ENCODE measurements around the gene CARD9.

Gene CARD9

DNA sequence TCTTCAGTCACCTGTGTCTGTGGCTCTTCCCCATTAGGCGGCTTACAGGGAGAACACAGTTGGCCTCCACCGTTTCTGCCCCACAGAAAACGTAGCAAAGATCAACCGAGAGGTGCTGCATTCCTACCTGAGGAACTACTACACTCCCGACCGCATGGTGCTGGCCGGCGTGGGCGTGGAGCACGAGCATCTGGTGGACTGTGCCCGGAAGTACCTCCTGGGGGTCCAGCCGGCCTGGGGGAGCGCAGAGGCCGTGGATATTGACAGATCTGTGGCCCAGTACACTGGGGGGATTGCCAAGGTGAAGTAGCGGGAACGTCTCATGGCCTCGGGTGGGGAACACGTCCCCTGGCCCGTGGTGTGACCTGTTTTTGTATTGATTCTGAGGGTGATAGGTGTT, 43.4 kb upstream of the CARD9 start:
- Mint-ChIP-seq H3K4me3 (no peak overlapping the region), H3K9me3 (no peaks in the 10 kb centered on the region), H3K27ac (no peak overlapping the region), H3K27me3 (ENCODE audit: low read depth, poor library complexity) (no peaks in the 10 kb centered on the region), H3K4me1 (peaks cover 4% of the 10 kb centered on the region), H3K36me3 (ENCODE audit: low read depth) (peaks cover 50% of the 10 kb centered on the region)
- TF ChIP-seq, protein P1, sequence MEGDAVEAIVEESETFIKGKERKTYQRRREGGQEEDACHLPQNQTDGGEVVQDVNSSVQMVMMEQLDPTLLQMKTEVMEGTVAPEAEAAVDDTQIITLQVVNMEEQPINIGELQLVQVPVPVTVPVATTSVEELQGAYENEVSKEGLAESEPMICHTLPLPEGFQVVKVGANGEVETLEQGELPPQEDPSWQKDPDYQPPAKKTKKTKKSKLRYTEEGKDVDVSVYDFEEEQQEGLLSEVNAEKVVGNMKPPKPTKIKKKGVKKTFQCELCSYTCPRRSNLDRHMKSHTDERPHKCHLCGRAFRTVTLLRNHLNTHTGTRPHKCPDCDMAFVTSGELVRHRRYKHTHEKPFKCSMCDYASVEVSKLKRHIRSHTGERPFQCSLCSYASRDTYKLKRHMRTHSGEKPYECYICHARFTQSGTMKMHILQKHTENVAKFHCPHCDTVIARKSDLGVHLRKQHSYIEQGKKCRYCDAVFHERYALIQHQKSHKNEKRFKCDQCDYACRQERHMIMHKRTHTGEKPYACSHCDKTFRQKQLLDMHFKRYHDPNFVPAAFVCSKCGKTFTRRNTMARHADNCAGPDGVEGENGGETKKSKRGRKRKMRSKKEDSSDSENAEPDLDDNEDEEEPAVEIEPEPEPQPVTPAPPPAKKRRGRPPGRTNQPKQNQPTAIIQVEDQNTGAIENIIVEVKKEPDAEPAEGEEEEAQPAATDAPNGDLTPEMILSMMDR (IDR thresholded peaks at IDR 0.05) = no peak
- no peak for DNase-seq

DNA sequence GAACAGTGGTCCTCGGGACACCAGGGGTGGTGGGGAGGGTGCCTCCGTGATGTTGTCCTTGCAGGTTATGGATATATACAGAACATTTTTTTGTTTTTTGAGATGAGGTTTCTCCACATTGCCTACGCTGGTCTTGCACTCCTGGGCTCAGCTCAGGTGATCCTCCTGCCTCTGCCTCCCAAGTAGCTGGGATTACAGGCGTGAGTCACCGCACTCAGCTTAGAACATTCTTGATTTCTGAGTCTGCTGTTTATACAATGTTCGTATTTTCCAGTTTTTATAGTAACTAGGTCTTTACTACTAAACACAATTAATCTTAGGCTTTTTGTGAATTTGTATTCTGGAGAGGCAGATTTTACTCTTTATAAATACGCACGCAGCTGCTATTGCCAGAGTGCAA, 43.0 kb upstream of the CARD9 start:
- TF ChIP-seq, protein P1 (IDR thresholded peaks at IDR 0.05) = no peak
- H3K36me3 Mint-ChIP-seq (ENCODE audit: low read depth) = peaks cover 50% of the 10 kb centered on the region
- no peak overlapping the region for H3K4me3 Mint-ChIP-seq
- H3K27ac Mint-ChIP-seq = no peak overlapping the region
- no peak for DNase-seq
- no peaks in the 10 kb centered on the region for H3K27me3 Mint-ChIP-seq (ENCODE audit: low read depth, poor library complexity)
- no peaks in the 10 kb centered on the region for H3K9me3 Mint-ChIP-seq
- peaks cover 9% of the 10 kb centered on the region for H3K4me1 Mint-ChIP-seq

DNA sequence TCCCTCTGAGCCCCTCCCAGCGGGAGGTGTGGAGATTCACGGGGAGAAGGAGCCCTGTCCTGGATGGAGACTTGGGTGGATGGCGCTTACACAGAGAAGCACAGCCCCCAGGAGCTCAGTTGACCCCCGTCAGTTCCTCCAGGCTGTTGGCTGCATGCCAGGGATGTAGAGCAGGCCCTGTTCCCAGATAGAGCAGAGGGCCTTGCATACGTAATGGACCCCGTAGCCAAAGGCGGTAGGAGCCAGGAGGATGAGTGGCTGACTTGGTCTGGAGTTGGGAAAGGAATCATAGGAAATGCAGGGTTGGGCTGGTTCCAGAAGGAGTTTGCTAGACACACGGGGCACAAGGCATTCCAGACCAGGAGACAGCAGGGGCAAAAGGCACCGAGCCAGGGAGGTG, 39.5 kb upstream of the CARD9 start:
- no peak for DNase-seq
- H3K9me3 Mint-ChIP-seq = no peaks in the 10 kb centered on the region
- H3K27ac Mint-ChIP-seq = no peak overlapping the region
- TF ChIP-seq, protein P1 (IDR thresholded peaks at IDR 0.05) = no peak
- H3K4me1 Mint-ChIP-seq = peaks cover 33% of the 10 kb centered on the region
- no peak overlapping the region for H3K4me3 Mint-ChIP-seq
- H3K36me3 Mint-ChIP-seq (ENCODE audit: low read depth) = peaks cover 48% of the 10 kb centered on the region
- H3K27me3 Mint-ChIP-seq (ENCODE audit: low read depth, poor library complexity) = no peaks in the 10 kb centered on the region

DNA sequence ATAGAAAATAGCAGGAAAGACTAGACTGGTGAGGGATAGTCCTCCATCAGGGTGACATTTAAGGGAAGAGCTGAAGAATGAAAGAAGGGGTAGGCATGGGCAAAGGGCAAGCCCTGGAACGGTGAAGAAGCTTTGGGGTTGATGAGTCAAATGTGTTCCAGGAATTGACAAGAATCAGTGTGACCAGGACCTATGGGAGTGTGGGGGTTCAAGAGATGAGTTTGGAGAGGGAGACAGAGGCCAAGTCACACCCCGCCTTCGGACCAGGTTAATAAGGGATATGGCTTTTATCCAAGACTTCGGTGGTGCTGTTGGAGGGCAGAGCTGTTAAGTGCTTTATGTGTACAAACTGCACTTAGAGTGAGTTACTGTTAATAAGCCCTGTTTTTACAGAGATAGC, 37.9 kb upstream of the CARD9 start:
- TF ChIP-seq, protein P1 (IDR thresholded peaks at IDR 0.05) = no peak
- Mint-ChIP-seq H3K27ac (peak overlapping the region; percentile 87), H3K27me3 (ENCODE audit: low read depth, poor library complexity) (no peaks in the 10 kb centered on the region), H3K4me3 (peak overlapping the region; percentile 97), H3K4me1 (peaks cover 38% of the 10 kb centered on the region), H3K36me3 (ENCODE audit: low read depth) (peaks cover 51% of the 10 kb centered on the region), H3K9me3 (no peaks in the 10 kb centered on the region)
- DNase-seq = no peak

DNA sequence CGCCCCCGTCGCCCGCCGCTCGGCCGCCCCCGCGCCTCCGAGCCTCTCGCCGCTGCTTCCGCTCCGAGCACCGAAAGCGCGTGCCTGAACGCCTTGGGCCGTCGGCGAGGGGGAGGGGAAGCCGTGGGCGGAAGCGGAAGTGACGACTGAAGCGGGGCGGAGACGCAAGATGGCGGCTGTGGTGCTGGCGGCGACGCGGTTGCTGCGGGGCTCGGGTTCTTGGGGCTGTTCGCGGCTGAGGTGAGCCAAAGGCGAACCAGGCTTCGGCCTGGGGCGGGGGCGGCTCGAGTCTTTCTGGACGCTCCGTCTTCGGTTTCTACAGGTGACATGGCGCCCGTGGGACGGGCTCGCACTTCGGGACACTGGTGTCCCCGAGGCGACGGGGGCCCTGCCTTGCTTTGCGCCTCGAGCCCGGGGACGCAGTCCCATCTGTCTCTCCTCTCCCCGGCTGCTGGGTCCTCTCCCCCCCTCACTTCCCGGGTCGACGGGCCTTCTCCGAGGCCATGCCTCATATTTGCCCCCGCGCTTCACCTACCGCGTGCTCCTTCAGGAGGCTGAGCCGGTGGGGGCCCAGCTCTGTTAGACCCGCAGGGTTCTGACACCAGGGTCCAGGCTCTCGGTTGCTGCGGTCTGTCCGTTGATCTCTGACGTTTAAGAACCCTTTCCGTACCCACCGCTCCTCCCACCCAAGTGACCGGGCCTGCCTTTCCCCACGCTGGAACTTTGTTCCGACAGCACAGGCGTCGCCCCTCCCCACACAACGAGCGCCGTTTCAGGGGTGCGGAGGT, 37.2 kb upstream of the CARD9 start, which contains the start of the genes ENTR1 and PMPCA:
ENTR1 (minus strand) TSS at position 115 of the 788 bp plus-strand sequence. CDS start 217 bp downstream, outside the sequence.
PMPCA (plus strand) TSS at position 159 of the 788 bp plus-strand sequence; CDS start at position 170, 11 bp downstream.
- peak within 1 kb of the TSS; percentile 87 for H3K27ac Mint-ChIP-seq
- peaks cover 45% of the 10 kb centered on the region for H3K36me3 Mint-ChIP-seq (ENCODE audit: low read depth)
- peak; percentile 97 for DNase-seq
- no peaks in the 10 kb centered on the region for H3K9me3 Mint-ChIP-seq
- peak within 1 kb of the TSS; percentile 97 for H3K4me3 Mint-ChIP-seq
- H3K27me3 Mint-ChIP-seq (ENCODE audit: low read depth, poor library complexity) = peaks cover 5% of the 10 kb centered on the region
- TF ChIP-seq, protein P1 (IDR thresholded peaks at IDR 0.05) = no peak
- H3K4me1 Mint-ChIP-seq = peaks cover 38% of the 10 kb centered on the region
